Measurements from ENCODE around the gene MTIF2.
"Not testable (repeated sequence)": the region's sequence is repeated elsewhere in the genome, so short reads cannot be mapped to it uniquely, and the experiment has no call there.

MTIF2 gene

GRCh38 chr2:55282110-55282917 lies 13.3 kb upstream of the MTIF2 start:
- H3K36me3 ChIP-seq (ENCODE audit: insufficient read depth, low read length): no peaks in the 10 kb centered on the region
- no peak overlapping the region for H3K27ac ChIP-seq
- H3K9me3 ChIP-seq (ENCODE audit: low read depth, low read length): no peaks in the 10 kb centered on the region
- H3K4me3 ChIP-seq: no peak overlapping the region
- no peak for DNase-seq (ENCODE audit: low read depth, low spot score)
- H3K9ac ChIP-seq (ENCODE audit: insufficient read length): no peak overlapping the region
- TF ChIP-seq FOXP2 (optimal IDR thresholded peaks at IDR 0.05; ENCODE audit: control extremely low read depth, extremely low read length, insufficient read depth) (no peak), EZH2 (IDR thresholded peaks at IDR 0.05) (no peak), POLR2AphosphoS5 (IDR thresholded peaks at IDR 0.05; ENCODE audit: borderline replicate concordance, low read depth, low read length) (peak; percentile 41; the same call in 1 of the 2 replicates)

DNA sequence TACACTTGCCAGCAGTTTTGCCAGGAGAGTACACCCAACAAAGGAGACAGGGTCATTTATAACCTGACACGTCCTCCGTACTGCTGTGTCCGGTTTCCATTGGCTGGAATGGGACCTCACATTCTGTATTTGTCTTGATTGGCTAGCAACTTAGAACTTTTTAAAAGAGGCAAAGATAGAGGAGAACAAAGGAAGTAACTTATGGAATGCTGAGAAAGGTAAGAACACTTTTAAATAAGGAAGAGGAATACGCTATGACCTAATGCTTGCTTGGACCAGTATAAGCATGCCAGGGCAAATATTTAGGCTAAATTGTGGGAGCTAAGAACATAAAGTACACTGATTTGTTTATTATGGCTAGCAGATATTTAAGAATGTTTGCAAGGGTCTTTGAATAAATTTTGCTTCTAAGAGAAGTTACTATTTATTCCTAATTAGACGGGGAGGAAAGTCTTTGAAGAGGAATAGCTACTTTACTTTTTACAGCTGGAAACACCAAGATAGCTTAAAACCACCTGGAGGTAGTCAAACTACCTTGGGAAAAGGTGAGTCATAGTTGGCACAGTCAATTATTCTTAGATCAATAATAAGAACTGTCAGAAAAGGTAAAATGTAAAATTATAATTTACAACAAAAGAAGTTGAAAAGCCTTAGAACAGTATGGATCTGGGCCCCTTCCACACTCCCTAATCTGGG lies 12.0 kb upstream of the MTIF2 start:
- not testable (repeated sequence) for DNase-seq (ENCODE audit: low read depth, low spot score); H3K9me3 ChIP-seq (ENCODE audit: low read depth, low read length); H3K9ac ChIP-seq (ENCODE audit: insufficient read length); H3K36me3 ChIP-seq (ENCODE audit: insufficient read depth, low read length); H3K27ac ChIP-seq; H3K4me3 ChIP-seq

DNA sequence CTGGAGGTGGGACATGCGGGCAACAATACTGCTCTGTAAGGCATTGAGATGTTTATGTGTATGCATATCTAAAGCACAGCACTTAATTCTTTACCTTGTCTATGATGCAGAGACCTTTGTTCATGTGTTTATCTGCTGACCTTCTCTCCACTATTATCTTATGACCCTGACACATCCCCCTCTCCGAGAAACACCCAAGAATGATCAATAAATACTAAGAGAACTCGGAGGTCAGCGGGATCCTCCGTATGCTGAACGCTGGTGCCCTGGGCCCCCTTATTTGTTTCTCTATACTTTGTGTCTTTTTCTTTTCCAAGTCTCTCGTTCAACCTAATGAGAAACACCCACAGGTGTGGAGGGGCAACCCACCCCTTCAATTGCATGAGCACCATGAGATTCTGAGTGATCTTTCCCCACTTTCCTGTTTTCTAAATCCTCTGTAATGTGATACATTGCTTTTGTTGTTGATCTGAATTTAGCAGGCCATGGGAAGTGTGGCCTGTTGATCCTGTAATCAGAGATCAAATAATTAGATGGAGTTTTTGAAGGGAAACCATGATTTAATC lies 10.9 kb upstream of the MTIF2 start:
- not testable (repeated sequence) for H3K9ac ChIP-seq (ENCODE audit: insufficient read length); H3K27ac ChIP-seq; H3K4me3 ChIP-seq; H3K36me3 ChIP-seq (ENCODE audit: insufficient read depth, low read length); H3K9me3 ChIP-seq (ENCODE audit: low read depth, low read length); DNase-seq (ENCODE audit: low read depth, low spot score)

DNA sequence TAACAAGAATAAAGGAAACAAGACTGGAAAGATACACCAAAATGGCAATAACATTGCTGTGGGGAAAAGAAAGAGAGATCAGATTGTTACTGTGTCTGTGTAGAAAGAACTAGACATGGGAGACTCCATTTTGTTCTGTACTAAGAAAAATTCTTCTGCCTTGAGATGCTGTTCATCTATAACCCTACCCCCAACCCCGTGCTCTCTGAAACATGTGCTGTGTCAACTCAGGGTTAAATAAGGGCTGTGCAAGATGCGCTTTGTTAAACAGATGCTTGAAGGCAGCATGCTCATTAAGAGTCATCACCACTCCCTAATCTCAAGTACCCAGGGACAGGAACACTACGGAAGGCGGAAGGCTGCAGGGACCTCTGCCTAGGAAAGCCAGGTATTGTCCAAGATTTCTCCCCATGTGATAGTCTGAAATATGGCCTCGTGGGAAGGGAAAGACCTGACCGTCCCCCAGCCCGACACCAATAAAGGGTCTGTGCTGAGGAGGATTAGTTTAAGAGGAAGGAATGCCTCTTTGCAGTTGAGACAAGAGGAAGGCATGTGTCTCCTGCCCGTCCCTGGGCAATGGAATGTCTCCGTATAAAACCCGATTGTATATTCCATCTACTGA lies 10.3 kb upstream of the MTIF2 start:
- not testable (repeated sequence) for H3K9ac ChIP-seq (ENCODE audit: insufficient read length); H3K36me3 ChIP-seq (ENCODE audit: insufficient read depth, low read length); H3K4me3 ChIP-seq; H3K27ac ChIP-seq; H3K9me3 ChIP-seq (ENCODE audit: low read depth, low read length); DNase-seq (ENCODE audit: low read depth, low spot score)

GRCh38 chr2:55277310-55277709 lies 8.3 kb upstream of the MTIF2 start:
- Histone ChIP-seq H3K4me3 (no peak overlapping the region), H3K9ac (ENCODE audit: insufficient read length) (no peak overlapping the region), H3K9me3 (ENCODE audit: low read depth, low read length) (no peaks in the 10 kb centered on the region), H3K27ac (no peak overlapping the region), H3K36me3 (ENCODE audit: insufficient read depth, low read length) (no peaks in the 10 kb centered on the region)
- no peak for TF ChIP-seq FOXP2 (optimal IDR thresholded peaks at IDR 0.05; ENCODE audit: control extremely low read depth, extremely low read length, insufficient read depth)
- TF ChIP-seq EZH2 (IDR thresholded peaks at IDR 0.05): no peak
- no peak for TF ChIP-seq POLR2AphosphoS5 (IDR thresholded peaks at IDR 0.05; ENCODE audit: borderline replicate concordance, low read depth, low read length)
- DNase-seq (ENCODE audit: low read depth, low spot score): no peak

DNA sequence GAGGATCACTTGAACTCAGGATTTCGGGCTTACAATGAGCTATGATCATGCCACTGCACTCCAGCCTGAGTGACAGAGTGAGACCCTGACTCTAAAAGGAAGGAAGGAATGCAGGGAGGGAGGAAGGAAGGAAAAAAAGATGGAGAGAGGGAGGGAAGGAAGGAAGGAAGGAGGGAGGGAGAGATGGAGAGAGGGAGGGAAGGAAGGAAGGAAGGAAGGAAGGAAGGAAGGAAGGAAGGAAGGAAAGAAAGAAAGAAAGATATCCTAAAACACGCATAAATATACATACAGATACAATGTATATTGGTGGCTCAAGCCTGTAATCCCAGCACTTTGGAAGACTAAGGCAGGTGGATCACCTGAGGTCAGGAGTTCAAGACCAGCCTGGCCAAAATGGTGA lies 5.3 kb upstream of the MTIF2 start:
- not testable (repeated sequence) for H3K27ac ChIP-seq; H3K9me3 ChIP-seq (ENCODE audit: low read depth, low read length); DNase-seq (ENCODE audit: low read depth, low spot score); H3K36me3 ChIP-seq (ENCODE audit: insufficient read depth, low read length); H3K9ac ChIP-seq (ENCODE audit: insufficient read length); H3K4me3 ChIP-seq

GRCh38 chr2:55269645-55269990 lies 587 bp upstream of the MTIF2 start:
- no peak for DNase-seq (ENCODE audit: low read depth, low spot score)
- Histone ChIP-seq H3K36me3 (ENCODE audit: insufficient read depth, low read length) (no peaks in the 10 kb centered on the region), H3K9ac (ENCODE audit: insufficient read length) (peak overlapping the region; percentile 93), H3K4me3 (peak overlapping the region; percentile 84), H3K27ac (peak overlapping the region; percentile 73), H3K9me3 (ENCODE audit: low read depth, low read length) (no peaks in the 10 kb centered on the region)
- TF ChIP-seq POLR2AphosphoS5 (IDR thresholded peaks at IDR 0.05; ENCODE audit: borderline replicate concordance, low read depth, low read length) (no peak), EZH2 (IDR thresholded peaks at IDR 0.05) (no peak), FOXP2 (optimal IDR thresholded peaks at IDR 0.05; ENCODE audit: control extremely low read depth, extremely low read length, insufficient read depth) (no peak)

DNA sequence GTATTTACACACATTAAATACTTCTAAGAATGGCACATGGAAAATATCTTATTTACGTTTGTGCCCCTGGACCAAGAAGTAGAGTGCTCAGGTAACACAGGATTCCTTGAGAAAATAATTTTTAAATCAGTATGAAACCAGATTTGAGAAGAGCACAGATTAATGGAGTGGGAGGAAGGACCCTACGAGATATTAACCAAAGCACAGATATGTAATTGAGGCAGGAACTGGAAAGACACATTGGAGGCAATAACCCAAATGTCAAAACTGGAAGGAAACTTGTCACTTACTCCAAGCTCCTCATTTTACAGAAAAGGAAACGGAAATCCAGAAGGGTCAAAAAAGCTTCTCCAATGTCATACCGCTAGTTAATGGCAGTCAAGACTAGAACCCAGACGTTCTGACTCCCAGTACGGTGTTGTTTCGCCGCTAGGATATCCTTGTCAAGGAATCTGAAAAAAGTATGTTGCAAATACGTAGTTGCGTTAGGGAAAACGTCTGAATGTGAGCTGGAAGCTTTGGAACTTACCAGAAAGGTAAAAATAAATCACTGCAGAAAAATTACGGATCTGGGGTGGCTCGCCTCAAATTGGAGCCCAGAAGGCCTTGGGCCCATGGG lies 634 bp downstream of the MTIF2 start:
- no peaks in the 10 kb centered on the region for H3K9me3 ChIP-seq (ENCODE audit: low read depth, low read length)
- peak overlapping the region; percentile 84 for H3K4me3 ChIP-seq
- H3K9ac ChIP-seq (ENCODE audit: insufficient read length): peak overlapping the region; percentile 93
- peak overlapping the region; percentile 73; the same call in 1 of the 2 replicates for H3K27ac ChIP-seq
- DNase-seq (ENCODE audit: low read depth, low spot score): no peak
- no peak for TF ChIP-seq EZH2 (IDR thresholded peaks at IDR 0.05)
- TF ChIP-seq POLR2AphosphoS5 (IDR thresholded peaks at IDR 0.05; ENCODE audit: borderline replicate concordance, low read depth, low read length): no peak
- TF ChIP-seq FOXP2 (optimal IDR thresholded peaks at IDR 0.05; ENCODE audit: control extremely low read depth, extremely low read length, insufficient read depth): no peak
- peaks cover 7% of the 10 kb centered on the region for H3K36me3 ChIP-seq (ENCODE audit: insufficient read depth, low read length)

- not testable (repeated sequence) for DNase-seq (ENCODE audit: low read depth, low spot score); H3K4me3 ChIP-seq; H3K27ac ChIP-seq; H3K9ac ChIP-seq (ENCODE audit: insufficient read length); H3K9me3 ChIP-seq (ENCODE audit: low read depth, low read length)
- H3K36me3 ChIP-seq (ENCODE audit: insufficient read depth, low read length): peaks cover 36% of the 10 kb centered on the region
Measured at GRCh38 chr2:55259586-55259985, 9.4 kb downstream of the MTIF2 start.

Measured in SK-N-MC (cell line).